Skin of body (tissue), 2 donors: Measurements from ENCODE around the gene ZFYVE1. TPM values are rescaled to one million over a fixed set of nuclear protein-coding genes. Genes with fewer than 3 reads are reported as not detected.
"Not testable (repeated sequence)": the region's sequence is repeated elsewhere in the genome, so short reads cannot be mapped to it uniquely, and the experiment has no call there.

Source experiments
- DNase-seq: peaks from one replicate; lab custom pipeline; 2025; lab: John Stamatoyannopoulos, UW
- total RNA-seq: library from RNA; depleted of rRNA; stranded (reverse); fragments of >200 nt; gene quantifications from one replicate; pipeline ENCODE4 v1.2.3, GENCODE V29; 2014

The ZFYVE1 gene
- total RNA-seq, 1 donor from 2014 or later = 11.4 TPM

DNA sequence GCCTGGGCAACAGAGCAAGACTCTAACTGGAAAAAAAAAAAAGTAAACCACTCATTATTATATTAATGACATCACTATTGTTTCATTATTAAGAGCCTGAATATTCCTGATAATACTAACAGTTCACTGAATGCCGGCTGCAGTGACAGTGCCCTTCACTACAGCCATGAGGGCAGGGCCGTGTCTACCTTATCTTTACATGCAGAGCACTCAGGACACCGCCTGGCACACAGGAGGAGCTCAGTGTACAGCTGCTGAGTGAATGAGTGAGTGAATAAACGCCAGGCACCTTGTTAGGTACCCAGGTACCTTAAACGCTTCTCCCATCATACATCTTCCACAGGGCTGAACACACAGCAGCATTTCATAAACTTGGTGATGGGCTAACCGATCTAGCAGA, 23.2 kb downstream of the ZFYVE1 start:
- no peak for DNase-seq

- no peak for DNase-seq
Observed at GRCh38 chr14:73000073-73000472, 26.8 kb downstream of the ZFYVE1 start.

DNA sequence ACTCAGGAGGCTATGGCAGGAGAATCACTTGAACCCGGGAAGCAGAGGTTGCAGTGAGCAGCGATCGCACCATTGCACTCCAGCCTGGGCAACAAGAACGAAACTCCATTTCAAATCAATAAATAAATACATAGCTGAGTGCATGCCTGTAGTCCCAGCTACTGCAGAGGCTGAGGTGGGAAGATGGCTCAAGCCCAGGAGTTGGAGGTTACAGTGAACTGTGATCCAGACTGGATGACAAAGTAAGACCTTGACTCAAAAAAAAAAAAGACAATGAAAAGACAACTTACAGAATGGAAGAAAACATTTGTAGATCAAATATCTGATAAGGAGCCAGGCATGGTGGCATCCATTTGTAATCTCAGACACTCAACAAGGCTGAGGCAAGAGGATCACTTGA, 27.6 kb downstream of the ZFYVE1 start:
- DNase-seq = no peak

GRCh38 chr14:72998252-72998903, 28.5 kb downstream of the ZFYVE1 start:
- DNase-seq = no peak

DNA sequence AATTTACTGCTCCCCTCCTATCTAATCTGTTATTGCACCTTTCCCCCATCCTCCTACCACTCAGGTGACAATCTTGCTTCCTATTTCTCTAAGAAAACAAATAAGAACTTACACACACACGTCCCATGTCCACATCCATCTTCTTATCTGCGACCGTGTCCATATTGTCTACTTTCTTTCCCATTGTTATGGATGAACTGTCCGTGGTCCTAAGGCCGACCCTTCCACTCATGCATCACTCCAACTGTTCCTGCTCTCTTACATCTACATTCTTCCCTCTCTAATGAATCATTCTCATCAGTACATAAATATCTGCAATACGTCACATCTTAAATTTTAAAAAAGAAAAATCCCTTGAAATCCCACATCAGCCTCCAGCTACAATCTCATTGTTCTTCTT, 30.0 kb downstream of the ZFYVE1 start:
- no peak for DNase-seq

- no peak for DNase-seq
Observed at GRCh38 chr14:72990171-72990570, 36.7 kb downstream of the ZFYVE1 start.

- DNase-seq = no peak
Observed at GRCh38 chr14:72986857-72987256, 40.0 kb downstream of the ZFYVE1 start.

- DNase-seq = no peak
Observed at GRCh38 chr14:72986214-72986613, 40.7 kb downstream of the ZFYVE1 start.

- DNase-seq = peak; percentile 2
Observed at GRCh38 chr14:72982146-72982708, 44.7 kb downstream of the ZFYVE1 start.

- DNase-seq = no peak
Observed at GRCh38 chr14:72980863-72981262, 46.0 kb downstream of the ZFYVE1 start.

DNA sequence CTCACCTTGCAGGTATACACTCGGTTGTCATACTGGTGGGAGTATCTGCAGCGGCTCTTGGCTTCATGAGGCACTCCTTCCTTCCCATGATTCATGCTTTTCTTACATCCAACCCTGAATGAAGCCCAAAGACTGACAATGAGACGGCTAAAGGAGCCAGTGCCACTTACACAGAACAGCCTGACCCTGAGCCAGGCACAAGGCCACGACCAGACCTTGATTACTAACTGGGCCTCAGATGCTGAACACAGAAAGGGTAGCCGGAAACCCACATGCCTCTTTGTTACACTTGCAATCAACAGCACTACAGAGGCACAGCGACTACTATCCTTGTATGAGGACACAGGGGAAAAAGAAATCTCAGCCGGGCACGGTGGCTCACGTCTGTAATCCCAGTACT, 48.0 kb downstream of the ZFYVE1 start:
- DNase-seq = no peak

DNA sequence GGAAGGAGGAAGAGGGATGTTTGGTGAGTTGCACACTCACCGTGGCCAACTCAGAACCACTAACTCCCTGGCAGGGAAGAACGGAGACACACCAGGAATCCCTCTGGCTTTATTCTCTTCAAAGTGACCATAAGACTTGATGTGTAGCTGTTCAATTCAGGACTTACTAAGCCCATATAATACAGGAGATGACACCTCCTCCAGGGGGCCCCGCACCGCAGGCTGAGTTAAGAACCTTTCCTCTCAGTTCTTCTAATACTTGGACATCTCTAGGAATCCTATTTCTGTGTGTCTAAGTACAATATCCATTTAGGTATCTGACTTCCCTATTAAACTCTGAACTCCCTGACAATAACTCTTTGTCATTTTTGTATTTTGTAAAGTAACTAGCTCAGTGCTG, 51.1 kb downstream of the ZFYVE1 start:
- no peak for DNase-seq

DNA sequence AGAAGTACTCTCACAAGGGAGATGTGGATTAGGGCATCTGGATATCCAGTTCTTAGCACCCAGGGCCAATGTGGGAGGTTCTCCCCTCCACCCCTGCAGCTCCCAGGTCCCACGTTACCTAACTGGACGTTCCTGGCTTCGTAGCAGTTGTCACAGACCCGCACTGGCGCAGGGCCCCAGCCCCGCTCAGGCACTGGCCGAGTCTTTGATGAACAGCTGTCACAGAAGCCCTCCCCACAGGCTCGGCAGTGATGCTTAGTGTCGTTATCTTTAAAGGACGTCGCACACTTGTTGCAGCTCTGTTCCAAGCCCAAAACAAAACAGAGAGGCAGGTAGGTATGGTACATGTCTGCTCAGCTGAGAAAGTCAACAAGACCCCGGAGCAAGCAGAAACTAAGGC, 52.2 kb downstream of the ZFYVE1 start:
- no peak for DNase-seq

DNA sequence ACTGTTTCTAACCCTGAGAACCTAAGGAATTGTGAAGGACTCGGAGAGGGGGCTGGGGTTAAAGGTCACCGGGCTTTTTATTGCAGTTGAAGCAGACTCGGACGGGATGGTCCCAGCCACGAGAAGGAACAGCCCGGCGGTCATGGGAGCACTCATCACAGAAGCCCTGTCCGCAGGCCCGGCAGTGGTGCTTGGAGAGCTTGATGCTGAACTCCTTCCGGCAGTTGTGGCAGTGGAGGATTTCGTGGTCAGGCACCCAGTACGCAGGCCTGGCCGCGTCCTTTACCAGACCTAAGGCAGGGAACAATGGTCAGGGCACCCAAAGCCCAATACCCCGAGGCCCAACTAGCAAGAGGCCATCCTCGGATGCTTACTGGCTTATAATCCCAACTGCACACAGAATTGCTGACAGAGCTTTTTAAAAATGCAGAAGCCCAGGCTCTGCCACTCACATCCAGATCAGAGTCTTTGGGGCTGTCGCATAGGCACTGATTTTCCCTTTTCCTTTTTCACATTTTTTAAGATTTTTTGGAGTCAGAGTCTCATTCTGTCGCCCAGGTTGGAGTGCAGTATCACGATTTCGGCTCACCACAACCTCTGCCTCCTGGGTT, 56.0 kb downstream of the ZFYVE1 start:
- DNase-seq = no peak

DNA sequence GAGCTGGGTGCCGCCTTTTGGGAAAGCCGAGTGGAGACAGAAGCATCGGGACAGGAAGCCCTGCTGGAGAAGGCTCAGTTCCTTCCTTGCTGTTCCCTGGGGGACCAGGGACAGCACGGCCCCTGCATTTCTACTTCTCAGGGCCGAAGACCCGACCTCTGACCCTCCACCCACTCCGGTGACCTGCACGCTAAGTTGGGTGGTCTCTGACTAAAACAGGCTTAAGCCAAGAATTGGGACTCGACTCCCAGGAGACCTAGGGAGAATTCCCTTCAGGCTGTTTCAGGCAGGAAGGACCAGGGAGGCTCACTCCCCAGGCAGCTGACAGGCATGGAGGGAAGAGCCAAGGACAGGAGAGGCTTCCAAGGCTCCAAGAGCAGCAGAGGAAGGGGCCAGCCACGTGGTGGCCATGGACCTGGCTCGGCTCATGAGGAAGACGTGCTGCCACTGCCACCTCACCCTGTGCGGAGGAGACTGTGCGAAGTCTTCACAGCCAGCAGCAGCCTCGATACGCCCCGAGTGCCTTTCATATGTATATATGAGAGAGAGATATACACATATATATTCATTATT, 56.8 kb downstream of the ZFYVE1 start:
- no peak for DNase-seq

- DNase-seq = no peak
Observed at GRCh38 chr14:72968316-72968715, 58.6 kb downstream of the ZFYVE1 start.

- DNase-seq = no peak
Observed at GRCh38 chr14:72966038-72966437, 60.9 kb downstream of the ZFYVE1 start.

GRCh38 chr14:72965249-72965648, 61.7 kb downstream of the ZFYVE1 start:
- DNase-seq = no peak

DNA sequence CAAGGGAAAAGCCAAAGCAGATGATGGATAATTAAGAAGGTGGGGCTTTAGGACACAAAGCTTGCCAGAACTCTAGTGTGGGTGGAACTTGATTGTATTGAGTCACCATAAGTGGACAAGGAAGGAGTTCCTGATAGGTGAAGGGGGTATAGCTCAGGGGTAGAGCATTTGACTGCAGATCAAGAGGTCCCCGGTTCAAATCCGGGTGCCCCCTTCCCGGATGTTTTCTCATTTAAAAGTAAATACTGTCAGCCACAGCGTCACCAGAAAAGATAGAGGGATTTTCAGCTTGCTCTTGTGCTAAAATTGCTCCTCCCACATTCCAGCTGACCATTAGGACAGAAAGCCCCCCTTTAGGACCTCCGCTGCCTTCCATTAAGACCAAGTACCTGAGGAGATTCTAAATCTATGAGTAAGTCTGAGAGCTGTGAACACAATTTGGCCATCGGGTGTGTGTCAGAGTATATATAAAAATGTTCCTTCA, 64.0 kb downstream of the ZFYVE1 start:
- no peak for DNase-seq

DNA sequence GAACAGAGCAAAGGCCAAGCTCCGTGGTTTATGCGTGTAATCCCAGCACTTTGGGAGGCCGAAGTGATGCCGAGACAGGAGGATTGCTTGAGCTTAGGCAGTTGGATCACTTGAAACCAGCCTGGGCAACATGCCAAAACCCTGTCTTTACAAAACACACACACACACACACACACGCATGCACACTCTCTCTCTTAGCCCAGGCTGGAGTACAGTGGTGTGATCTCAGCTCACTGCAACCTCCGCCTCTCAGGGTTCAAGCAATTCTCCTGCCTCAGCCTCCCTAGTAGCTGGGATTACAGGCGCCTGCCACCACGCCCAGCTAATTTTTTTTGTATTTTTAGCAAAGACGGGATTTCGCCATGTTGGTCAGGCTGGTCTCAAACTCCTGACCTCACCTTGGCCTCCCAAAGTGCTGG, 64.6 kb downstream of the ZFYVE1 start:
- DNase-seq = not testable (repeated sequence)

DNA sequence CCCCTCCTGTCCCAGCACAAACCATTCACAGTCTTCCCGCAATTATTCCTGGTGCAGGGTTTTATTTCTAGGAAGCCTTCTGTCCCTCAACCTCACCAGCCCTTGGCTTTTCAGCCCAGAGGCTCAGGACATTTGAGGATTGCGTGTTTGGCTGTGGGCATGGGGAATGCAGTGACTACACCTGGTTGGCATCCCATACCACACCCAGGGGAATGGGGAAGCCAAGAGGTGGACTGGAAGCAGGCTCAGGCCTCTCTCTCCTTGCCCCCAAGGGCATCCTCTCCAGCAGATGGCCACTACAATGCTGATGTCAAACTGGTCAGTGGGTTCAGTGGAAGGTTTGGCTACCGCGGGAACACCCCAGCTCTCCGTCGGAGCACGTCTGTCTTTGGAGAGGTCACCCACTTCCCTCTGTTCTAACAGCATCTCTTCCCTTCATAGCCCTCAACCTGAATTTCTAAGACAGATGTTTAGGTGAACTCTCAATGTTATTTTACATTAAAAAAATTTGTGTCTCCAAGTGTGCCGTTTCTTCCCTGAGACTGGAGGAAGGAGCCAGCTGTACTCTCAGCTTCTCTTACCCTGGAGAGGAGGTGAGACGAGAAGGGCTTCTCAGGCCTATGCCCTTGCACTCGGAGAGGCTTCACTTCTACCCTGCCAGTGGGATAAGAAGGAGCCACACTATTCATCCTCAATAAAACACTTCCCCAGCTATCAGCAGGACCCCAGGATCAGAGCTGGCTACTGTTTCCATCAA, 65.1 kb downstream of the ZFYVE1 start:
- DNase-seq = no peak

DNA sequence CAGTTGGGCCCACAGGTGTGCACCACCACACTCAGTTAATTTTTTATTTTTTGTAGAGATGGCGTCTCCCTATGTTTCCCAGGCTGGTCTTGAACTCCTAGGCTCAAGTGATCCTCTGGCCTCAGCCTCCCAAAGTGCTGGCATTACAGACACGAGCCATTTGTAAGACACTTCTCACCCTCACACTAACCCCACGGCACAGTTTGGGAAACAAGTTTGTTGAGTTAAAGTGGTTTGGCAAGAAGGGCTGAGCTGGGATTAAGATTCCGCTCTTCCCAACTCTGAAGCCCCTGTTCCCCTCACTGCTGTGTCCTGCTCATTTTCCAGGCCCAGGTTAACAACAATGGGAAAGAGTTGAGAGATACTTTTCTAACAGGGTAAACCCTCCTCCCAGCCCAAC, 65.9 kb downstream of the ZFYVE1 start:
- DNase-seq = not testable (repeated sequence)
